ENCODE data around the gene ECM1.

The ECM1 gene

GRCh38 chr1:150486966-150487762 lies 20.7 kb upstream of the ECM1 start, which contains the start of gene TARS2:
TSS of gene TARS2 (plus strand) at chr1:150487419. CDS start at chr1:150487451, 32 bp downstream.
- peak; percentile 76 for DNase-seq (ENCODE audit: insufficient read length, low spot score)
- TF ChIP-seq POLR2A (IDR thresholded peaks at IDR 0.05; ENCODE audit: low read depth, low read length), result peak; percentile 77
- peak; percentile 84 for FAIRE-seq

- DNase-seq (ENCODE audit: insufficient read length, low spot score), result no peak
- FAIRE-seq, result no peak
Observed at GRCh38 chr1:150487763-150488115, 20.2 kb upstream of the ECM1 start.

GRCh38 chr1:150493175-150493574 lies 14.7 kb upstream of the ECM1 start:
- DNase-seq (ENCODE audit: insufficient read length, low spot score) (no peak), FAIRE-seq (no peak)
- TF ChIP-seq POLR2A (IDR thresholded peaks at IDR 0.05; ENCODE audit: low read depth, low read length), result no peak

More at GRCh38 chr1:150487763-150488115, 20.2 kb upstream of the ECM1 start:
- TF ChIP-seq POLR2A (IDR thresholded peaks at IDR 0.05; ENCODE audit: low read depth, low read length), result no peak

- no peak for TF ChIP-seq POLR2A (IDR thresholded peaks at IDR 0.05; ENCODE audit: low read depth, low read length)
- DNase-seq (ENCODE audit: insufficient read length, low spot score) (no peak), FAIRE-seq (no peak)
Observed at GRCh38 chr1:150498342-150498741, 9.6 kb upstream of the ECM1 start.

- DNase-seq (ENCODE audit: insufficient read length, low spot score), result no peak
- no peak for FAIRE-seq
- no peak for TF ChIP-seq POLR2A (IDR thresholded peaks at IDR 0.05; ENCODE audit: low read depth, low read length)
Observed at GRCh38 chr1:150505431-150505830, 2.5 kb upstream of the ECM1 start.

GRCh38 chr1:150508982-150509381 lies 1.1 kb downstream of the ECM1 start:
- FAIRE-seq (no peak), DNase-seq (ENCODE audit: insufficient read length, low spot score) (no peak)
- TF ChIP-seq POLR2A (IDR thresholded peaks at IDR 0.05; ENCODE audit: low read depth, low read length), result no peak

- no peak for TF ChIP-seq POLR2A (IDR thresholded peaks at IDR 0.05; ENCODE audit: low read depth, low read length)
- no peak for FAIRE-seq
- no peak for DNase-seq (ENCODE audit: insufficient read length, low spot score)
Observed at GRCh38 chr1:150511551-150511950, 3.6 kb downstream of the ECM1 start.

GRCh38 chr1:150511985-150512660 lies 4.2 kb downstream of the ECM1 start:
- DNase-seq (ENCODE audit: insufficient read length, low spot score) (no peak), FAIRE-seq (no peak)
- TF ChIP-seq POLR2A (IDR thresholded peaks at IDR 0.05; ENCODE audit: low read depth, low read length), result no peak

- FAIRE-seq, result no peak
- no peak for DNase-seq (ENCODE audit: insufficient read length, low spot score)
- TF ChIP-seq POLR2A (IDR thresholded peaks at IDR 0.05; ENCODE audit: low read depth, low read length), result no peak
Observed at GRCh38 chr1:150512846-150513245, 4.9 kb downstream of the ECM1 start.

GRCh38 chr1:150513351-150513791 lies 5.5 kb downstream of the ECM1 start:
- FAIRE-seq (no peak), DNase-seq (ENCODE audit: insufficient read length, low spot score) (no peak)
- no peak for TF ChIP-seq POLR2A (IDR thresholded peaks at IDR 0.05; ENCODE audit: low read depth, low read length)

- no peak for FAIRE-seq
- TF ChIP-seq POLR2A (IDR thresholded peaks at IDR 0.05; ENCODE audit: low read depth, low read length), result no peak
- DNase-seq (ENCODE audit: insufficient read length, low spot score), result no peak
Observed at GRCh38 chr1:150514260-150514659, 6.4 kb downstream of the ECM1 start.

GRCh38 chr1:150514913-150515327 lies 7.0 kb downstream of the ECM1 start:
- FAIRE-seq (no peak), DNase-seq (ENCODE audit: insufficient read length, low spot score) (no peak)
- no peak for TF ChIP-seq POLR2A (IDR thresholded peaks at IDR 0.05; ENCODE audit: low read depth, low read length)

- peak; percentile 67 for TF ChIP-seq POLR2A (IDR thresholded peaks at IDR 0.05; ENCODE audit: low read depth, low read length)
- FAIRE-seq, result no peak
- peak; percentile 94 for DNase-seq (ENCODE audit: insufficient read length, low spot score)
Observed at GRCh38 chr1:150515328-150516049, 7.6 kb downstream of the ECM1 start, which contains the start of gene FALEC. TSS of gene FALEC (plus strand) at chr1:150515752.

- DNase-seq (ENCODE audit: insufficient read length, low spot score), result no peak
- no peak for TF ChIP-seq POLR2A (IDR thresholded peaks at IDR 0.05; ENCODE audit: low read depth, low read length)
Observed at GRCh38 chr1:150516050-150516591, 8.2 kb downstream of the ECM1 start.

More at GRCh38 chr1:150516050-150516591, 8.2 kb downstream of the ECM1 start:
- no peak for FAIRE-seq
